ENCODE results near the gene PIGH. TPM values are rescaled to one million over a fixed set of nuclear protein-coding genes. Genes with fewer than 3 reads are reported as not detected.

Gene PIGH
- total and polyA plus RNA-seq, 2 of the 13 experiments (the other 11 are each of a cell fraction or from before 2014, with no cell fraction given), result 30.0 to 43.5 TPM

DNA sequence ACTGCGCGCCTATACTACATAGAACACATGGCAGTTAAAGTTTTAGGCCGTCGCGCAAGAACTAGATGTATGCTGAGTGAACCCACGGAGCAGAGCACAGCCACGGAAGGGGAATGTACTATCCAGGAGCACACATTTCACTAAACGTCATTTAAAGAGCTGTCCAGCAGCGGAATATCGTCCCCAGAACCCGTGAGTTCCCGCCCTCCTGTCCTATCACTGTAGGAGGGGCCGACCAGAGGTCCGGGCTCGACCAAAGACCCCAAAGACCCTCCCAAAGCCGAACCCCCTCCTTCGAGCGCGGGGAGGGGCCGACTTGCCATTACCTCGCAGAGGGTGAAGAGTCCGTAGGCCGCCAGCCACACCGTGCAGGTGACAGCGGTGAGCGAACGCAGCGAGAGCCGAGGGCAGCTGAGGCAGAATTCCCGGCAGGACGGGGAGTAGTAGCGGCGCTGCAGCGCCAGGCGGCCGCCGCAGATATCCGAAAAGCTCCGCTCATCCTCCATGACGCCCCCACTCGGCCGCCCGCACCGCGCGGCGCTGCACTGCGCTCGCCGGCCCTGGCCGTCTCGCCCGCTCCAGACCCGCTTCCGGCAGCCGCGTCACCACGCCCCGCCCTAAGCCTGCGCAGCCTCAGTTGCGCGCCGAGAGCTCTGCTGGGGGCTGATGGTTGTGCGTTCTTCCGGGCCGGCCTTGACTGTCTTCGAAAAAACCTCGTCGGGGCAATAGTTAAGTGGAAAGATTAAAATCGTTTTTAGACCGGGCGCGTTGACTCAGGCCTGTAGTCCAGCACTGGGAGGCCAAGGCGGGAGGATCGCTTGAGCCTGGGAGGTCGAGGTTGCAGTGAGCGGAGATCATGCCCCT lies at the start of gene PIGH (continued):
- no peak for TF ChIP-seq DNMT3B (CRISPR knock-in tag; conservative IDR thresholded peaks at IDR 0.05)
- TF ChIP-seq RBAK (CRISPR knock-in tag; IDR thresholded peaks at IDR 0.05), result no peak
- TF ChIP-seq ZNF839 (CRISPR knock-in tag; IDR thresholded peaks at IDR 0.05; ENCODE audit: borderline replicate concordance), result no peak
- TF ChIP-seq, protein P1, sequence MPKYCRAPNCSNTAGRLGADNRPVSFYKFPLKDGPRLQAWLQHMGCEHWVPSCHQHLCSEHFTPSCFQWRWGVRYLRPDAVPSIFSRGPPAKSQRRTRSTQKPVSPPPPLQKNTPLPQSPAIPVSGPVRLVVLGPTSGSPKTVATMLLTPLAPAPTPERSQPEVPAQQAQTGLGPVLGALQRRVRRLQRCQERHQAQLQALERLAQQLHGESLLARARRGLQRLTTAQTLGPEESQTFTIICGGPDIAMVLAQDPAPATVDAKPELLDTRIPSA (CRISPR knock-in tag; IDR thresholded peaks at IDR 0.05; ENCODE audit: borderline replicate concordance), result no peak
- TF ChIP-seq, protein P2, sequence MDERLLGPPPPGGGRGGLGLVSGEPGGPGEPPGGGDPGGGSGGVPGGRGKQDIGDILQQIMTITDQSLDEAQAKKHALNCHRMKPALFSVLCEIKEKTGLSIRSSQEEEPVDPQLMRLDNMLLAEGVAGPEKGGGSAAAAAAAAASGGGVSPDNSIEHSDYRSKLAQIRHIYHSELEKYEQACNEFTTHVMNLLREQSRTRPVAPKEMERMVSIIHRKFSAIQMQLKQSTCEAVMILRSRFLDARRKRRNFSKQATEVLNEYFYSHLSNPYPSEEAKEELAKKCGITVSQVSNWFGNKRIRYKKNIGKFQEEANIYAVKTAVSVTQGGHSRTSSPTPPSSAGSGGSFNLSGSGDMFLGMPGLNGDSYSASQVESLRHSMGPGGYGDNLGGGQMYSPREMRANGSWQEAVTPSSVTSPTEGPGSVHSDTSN (CRISPR knock-in tag; IDR thresholded peaks at IDR 0.05), result no peak
- no peak for TF ChIP-seq ARNTL (CRISPR knock-in tag; IDR thresholded peaks at IDR 0.05)
- no peak for TF ChIP-seq LCORL (IDR thresholded peaks at IDR 0.05)
- TF ChIP-seq LCORL (CRISPR knock-in tag; IDR thresholded peaks at IDR 0.05), result peak; percentile 86
- TF ChIP-seq RFX3 (CRISPR knock-in tag; IDR thresholded peaks at IDR 0.05), result no peak
- TF ChIP-seq, protein P3, sequence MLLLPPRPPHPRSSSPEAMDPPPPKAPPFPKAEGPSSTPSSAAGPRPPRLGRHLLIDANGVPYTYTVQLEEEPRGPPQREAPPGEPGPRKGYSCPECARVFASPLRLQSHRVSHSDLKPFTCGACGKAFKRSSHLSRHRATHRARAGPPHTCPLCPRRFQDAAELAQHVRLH (CRISPR knock-in tag; IDR thresholded peaks at IDR 0.05; ENCODE audit: borderline replicate concordance, low read depth), result peak; percentile 75; the same call in 1 of the 2 replicates
- peak; percentile 53; the same call in 1 of the 2 replicates for TF ChIP-seq ZNF772 (CRISPR knock-in tag; IDR thresholded peaks at IDR 0.05)
- peak; percentile 92 for TF ChIP-seq ZMYM3 (CRISPR knock-in tag; IDR thresholded peaks at IDR 0.05)
- no peak for TF ChIP-seq PLRG1 (conservative IDR thresholded peaks at IDR 0.05)
- TF ChIP-seq ZNF552 (CRISPR knock-in tag; IDR thresholded peaks at IDR 0.05; ENCODE audit: borderline replicate concordance), result no peak; the same call in 1 of the 2 replicates
- TF ChIP-seq HNRNPUL1 (IDR thresholded peaks at IDR 0.05; ENCODE audit: low read depth, low read length), result no peak
- TF ChIP-seq, protein P4, sequence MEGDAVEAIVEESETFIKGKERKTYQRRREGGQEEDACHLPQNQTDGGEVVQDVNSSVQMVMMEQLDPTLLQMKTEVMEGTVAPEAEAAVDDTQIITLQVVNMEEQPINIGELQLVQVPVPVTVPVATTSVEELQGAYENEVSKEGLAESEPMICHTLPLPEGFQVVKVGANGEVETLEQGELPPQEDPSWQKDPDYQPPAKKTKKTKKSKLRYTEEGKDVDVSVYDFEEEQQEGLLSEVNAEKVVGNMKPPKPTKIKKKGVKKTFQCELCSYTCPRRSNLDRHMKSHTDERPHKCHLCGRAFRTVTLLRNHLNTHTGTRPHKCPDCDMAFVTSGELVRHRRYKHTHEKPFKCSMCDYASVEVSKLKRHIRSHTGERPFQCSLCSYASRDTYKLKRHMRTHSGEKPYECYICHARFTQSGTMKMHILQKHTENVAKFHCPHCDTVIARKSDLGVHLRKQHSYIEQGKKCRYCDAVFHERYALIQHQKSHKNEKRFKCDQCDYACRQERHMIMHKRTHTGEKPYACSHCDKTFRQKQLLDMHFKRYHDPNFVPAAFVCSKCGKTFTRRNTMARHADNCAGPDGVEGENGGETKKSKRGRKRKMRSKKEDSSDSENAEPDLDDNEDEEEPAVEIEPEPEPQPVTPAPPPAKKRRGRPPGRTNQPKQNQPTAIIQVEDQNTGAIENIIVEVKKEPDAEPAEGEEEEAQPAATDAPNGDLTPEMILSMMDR (CRISPR knock-in tag; IDR thresholded peaks at IDR 0.05), result peak; percentile 76
- TF ChIP-seq EZH2 (conservative IDR thresholded peaks at IDR 0.05; ENCODE audit: low read depth, low read length), result no peak
- peak; percentile 31; the same call in 1 of the 2 replicates for TF ChIP-seq ZNF230 (CRISPR knock-in tag; IDR thresholded peaks at IDR 0.05)
- TF ChIP-seq ZNF562 (CRISPR knock-in tag; IDR thresholded peaks at IDR 0.05; ENCODE audit: borderline replicate concordance), result no peak
- TF ChIP-seq, protein P5, sequence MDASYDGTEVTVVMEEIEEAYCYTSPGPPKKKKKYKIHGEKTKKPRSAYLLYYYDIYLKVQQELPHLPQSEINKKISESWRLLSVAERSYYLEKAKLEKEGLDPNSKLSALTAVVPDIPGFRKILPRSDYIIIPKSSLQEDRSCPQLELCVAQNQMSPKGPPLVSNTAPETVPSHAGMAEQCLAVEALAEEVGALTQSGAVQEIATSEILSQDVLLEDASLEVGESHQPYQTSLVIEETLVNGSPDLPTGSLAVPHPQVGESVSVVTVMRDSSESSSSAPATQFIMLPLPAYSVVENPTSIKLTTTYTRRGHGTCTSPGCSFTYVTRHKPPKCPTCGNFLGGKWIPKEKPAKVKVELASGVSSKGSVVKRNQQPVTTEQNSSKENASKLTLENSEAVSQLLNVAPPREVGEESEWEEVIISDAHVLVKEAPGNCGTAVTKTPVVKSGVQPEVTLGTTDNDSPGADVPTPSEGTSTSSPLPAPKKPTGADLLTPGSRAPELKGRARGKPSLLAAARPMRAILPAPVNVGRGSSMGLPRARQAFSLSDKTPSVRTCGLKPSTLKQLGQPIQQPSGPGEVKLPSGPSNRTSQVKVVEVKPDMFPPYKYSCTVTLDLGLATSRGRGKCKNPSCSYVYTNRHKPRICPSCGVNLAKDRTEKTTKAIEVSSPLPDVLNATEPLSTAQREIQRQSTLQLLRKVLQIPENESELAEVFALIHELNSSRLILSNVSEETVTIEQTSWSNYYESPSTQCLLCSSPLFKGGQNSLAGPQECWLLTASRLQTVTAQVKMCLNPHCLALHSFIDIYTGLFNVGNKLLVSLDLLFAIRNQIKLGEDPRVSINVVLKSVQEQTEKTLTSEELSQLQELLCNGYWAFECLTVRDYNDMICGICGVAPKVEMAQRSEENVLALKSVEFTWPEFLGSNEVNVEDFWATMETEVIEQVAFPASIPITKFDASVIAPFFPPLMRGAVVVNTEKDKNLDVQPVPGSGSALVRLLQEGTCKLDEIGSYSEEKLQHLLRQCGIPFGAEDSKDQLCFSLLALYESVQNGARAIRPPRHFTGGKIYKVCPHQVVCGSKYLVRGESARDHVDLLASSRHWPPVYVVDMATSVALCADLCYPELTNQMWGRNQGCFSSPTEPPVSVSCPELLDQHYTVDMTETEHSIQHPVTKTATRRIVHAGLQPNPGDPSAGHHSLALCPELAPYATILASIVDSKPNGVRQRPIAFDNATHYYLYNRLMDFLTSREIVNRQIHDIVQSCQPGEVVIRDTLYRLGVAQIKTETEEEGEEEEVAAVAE (CRISPR knock-in tag; IDR thresholded peaks at IDR 0.05; ENCODE audit: borderline replicate concordance), result no peak
- TF ChIP-seq BRD4 (CRISPR knock-in tag; IDR thresholded peaks at IDR 0.05), result no peak; the same call in 1 of the 2 replicates

Measured in HepG2 (cell line).